GM21381 (cell line): ENCODE results near the gene SUCLG1.
"Not testable (repeated sequence)": the region's sequence is repeated elsewhere in the genome, so short reads cannot be mapped to it uniquely, and the experiment has no call there.

Experiments used
- ATAC-seq: cut with Tn5 transposase; IDR thresholded peaks from one replicate; pipeline ENCODE4 v1.9.1; 2021; ENCODE audit warnings: mild to moderate bottlenecking, moderate library complexity; ENCODE audit not compliant: unreplicated experiment

SUCLG1 gene

GRCh38 chr2:84424152-84424551 is 34.9 kb downstream of the SUCLG1 start:
- ATAC-seq: no peak

- ATAC-seq: no peak
These were observed 37.3 kb downstream of the SUCLG1 start for GRCh38 chr2:84421791-84422190.

- ATAC-seq: no peak
These were observed 37.9 kb downstream of the SUCLG1 start for GRCh38 chr2:84421197-84421596.

GRCh38 chr2:84417453-84418145 is 41.5 kb downstream of the SUCLG1 start:
- ATAC-seq: no peak

- no peak for ATAC-seq
These were observed 49.5 kb downstream of the SUCLG1 start for GRCh38 chr2:84409531-84409930.

- ATAC-seq: not testable (repeated sequence)
These were observed 57.0 kb downstream of the SUCLG1 start for GRCh38 chr2:84402111-84402510.

GRCh38 chr2:84399839-84400238 is 59.2 kb downstream of the SUCLG1 start:
- ATAC-seq: not testable (repeated sequence)

GRCh38 chr2:84395820-84396219 is 63.3 kb downstream of the SUCLG1 start:
- no peak for ATAC-seq

GRCh38 chr2:84394628-84395027 is 64.5 kb downstream of the SUCLG1 start:
- ATAC-seq: no peak

GRCh38 chr2:84393829-84394228 is 65.3 kb downstream of the SUCLG1 start:
- no peak for ATAC-seq

GRCh38 chr2:84389794-84390193 is 69.3 kb downstream of the SUCLG1 start:
- no peak for ATAC-seq

- ATAC-seq: no peak
These were observed 70.1 kb downstream of the SUCLG1 start for GRCh38 chr2:84388921-84389490.

- no peak for ATAC-seq
These were observed 70.9 kb downstream of the SUCLG1 start for GRCh38 chr2:84388133-84388532.

- ATAC-seq: no peak
These were observed 72.6 kb downstream of the SUCLG1 start for GRCh38 chr2:84386336-84387040.

GRCh38 chr2:84383271-84383670 is 75.8 kb downstream of the SUCLG1 start:
- no peak for ATAC-seq

- no peak for ATAC-seq
These were observed 78.2 kb downstream of the SUCLG1 start for GRCh38 chr2:84380875-84381274.

- ATAC-seq: no peak
These were observed 80.1 kb downstream of the SUCLG1 start for GRCh38 chr2:84378960-84379359.

GRCh38 chr2:84375020-84375419 is 84.1 kb downstream of the SUCLG1 start:
- ATAC-seq: no peak

- no peak for ATAC-seq
These were observed 85.2 kb downstream of the SUCLG1 start for GRCh38 chr2:84373866-84374265.
